Activated CD8-positive, alpha-beta memory T cell treated with anti-CD3 and anti-CD28 coated beads for 1 hour (primary cell): ENCODE measurements around the gene PDHX.

Experiments used
- DNase-seq, 2 donors: peaks; one replicate each; pipeline ENCODE4 v3.0.0-alpha.2; 2020; ENCODE audit warnings: low read depth in 1 of 2; ENCODE audit errors: extremely low read depth in 1 of 2

Gene PDHX

GRCh38 chr11:34986883-34987520 lies 70.6 kb downstream of the PDHX start:
- no peak for DNase-seq

GRCh38 chr11:34987617-34988016 lies 71.2 kb downstream of the PDHX start:
- no peak for DNase-seq

GRCh38 chr11:34988294-34989255 lies 72.2 kb downstream of the PDHX start:
- DNase-seq: no peak

- DNase-seq: no peak
These were observed 74.5 kb downstream of the PDHX start for GRCh38 chr11:34990916-34991315.

- no peak for DNase-seq
These were observed 78.4 kb downstream of the PDHX start for GRCh38 chr11:34994854-34995253.

GRCh38 chr11:34996958-34997357 lies 80.5 kb downstream of the PDHX start:
- DNase-seq: no peak

GRCh38 chr11:34997952-34998528 lies 81.6 kb downstream of the PDHX start:
- no peak for DNase-seq

- DNase-seq: no peak
These were observed 83.0 kb downstream of the PDHX start for GRCh38 chr11:34999453-34999852.

- no peak for DNase-seq
These were observed 86.8 kb downstream of the PDHX start for GRCh38 chr11:35003186-35003585.

- DNase-seq: no peak
These were observed 87.2 kb downstream of the PDHX start for GRCh38 chr11:35003658-35004057.

- DNase-seq: no peak
These were observed 88.8 kb downstream of the PDHX start for GRCh38 chr11:35005141-35005780.

GRCh38 chr11:35006389-35007128 lies 90.1 kb downstream of the PDHX start:
- DNase-seq: no peak

GRCh38 chr11:35007277-35007676 lies 90.9 kb downstream of the PDHX start:
- DNase-seq: no peak

- no peak for DNase-seq
These were observed 92.9 kb downstream of the PDHX start for GRCh38 chr11:35009191-35009943.

- no peak for DNase-seq
These were observed 93.5 kb downstream of the PDHX start for GRCh38 chr11:35009944-35010342.

- DNase-seq: no peak
These were observed 94.2 kb downstream of the PDHX start for GRCh38 chr11:35010654-35011053.

GRCh38 chr11:35011389-35011788 lies 95.0 kb downstream of the PDHX start:
- DNase-seq: no peak

- no peak for DNase-seq
These were observed 95.5 kb downstream of the PDHX start for GRCh38 chr11:35011944-35012343.

GRCh38 chr11:35012467-35013191 lies 96.2 kb downstream of the PDHX start:
- no peak for DNase-seq
